ACC112 (cell line): ENCODE data around the gene ITPKB.
A peak's percentile ranks its signal among the peaks of the same experiment; 100 is the strongest.

Source experiments
- H2AFZ ChIP-seq: fragments of 200-600 bp; sonication (generic); one replicate; pipeline ENCODE4 v1.6.0; 2017; ENCODE audit warnings: antibody characterized with exemption, low read length; ENCODE audit not compliant: unreplicated experiment
- H3K27ac ChIP-seq: fragments of 200-600 bp; sonication (generic); 2 replicates; pipeline ENCODE4 v1.5.1; 2014; ENCODE audit warnings: low read depth, mild to moderate bottlenecking, antibody characterized with exemption, low read length, moderate library complexity
- H3K27me3 ChIP-seq: fragments of 200-600 bp; sonication (generic); 2 replicates; pipeline ENCODE4 v1.6.1; 2014; ENCODE audit warnings: mild to moderate bottlenecking, antibody characterized with exemption, low read length, moderate library complexity, mixed read lengths; ENCODE audit not compliant: insufficient read depth
- H3K36me3 ChIP-seq: fragments of 200-600 bp; sonication (generic); 2 replicates; pipeline ENCODE4 v1.6.1; 2016; ENCODE audit warnings: mild to moderate bottlenecking, antibody characterized with exemption, low read length, moderate library complexity, mixed read lengths; ENCODE audit not compliant: insufficient read depth
- H3K4me1 ChIP-seq: fragments of 200-600 bp; sonication (generic); one replicate; pipeline ENCODE4 v1.6.1; 2016; ENCODE audit warnings: low read length, mixed read lengths; ENCODE audit not compliant: insufficient read depth, unreplicated experiment, control insufficient read depth
- H3K4me3 ChIP-seq: fragments of 200-600 bp; sonication (generic); 2 replicates; pipeline ENCODE4 v1.5.1; 2014; ENCODE audit warnings: mild to moderate bottlenecking, low read depth, low read length
- H3K79me2 ChIP-seq: fragments of 200-600 bp; sonication (generic); one replicate; pipeline ENCODE4 v1.6.0; 2016; ENCODE audit warnings: low read length; ENCODE audit not compliant: control insufficient read depth, unreplicated experiment, insufficient read depth

The ITPKB gene

GRCh38 chr1:226662642-226663326, 76.3 kb downstream of the ITPKB start:
- H3K36me3 ChIP-seq, result no peaks in the 10 kb centered on the region
- peak overlapping the region; percentile 32; the same call in 1 of the 2 replicates for H3K4me3 ChIP-seq
- H3K4me1 ChIP-seq, result peaks cover 38% of the 10 kb centered on the region
- H2AFZ ChIP-seq, result no peak overlapping the region
- H3K27me3 ChIP-seq, result no peaks in the 10 kb centered on the region
- no peaks in the 10 kb centered on the region for H3K79me2 ChIP-seq
- H3K27ac ChIP-seq, result peak overlapping the region; percentile 79

GRCh38 chr1:226661965-226662364, 77.1 kb downstream of the ITPKB start:
- peak overlapping the region; percentile 79; the same call in 1 of the 2 replicates for H3K27ac ChIP-seq

GRCh38 chr1:226661271-226661670, 77.8 kb downstream of the ITPKB start:
- Histone ChIP-seq H3K36me3 (no peaks in the 10 kb centered on the region), H3K27me3 (no peaks in the 10 kb centered on the region), H3K4me1 (peaks cover 51% of the 10 kb centered on the region), H3K4me3 (no peak overlapping the region), H2AFZ (no peak overlapping the region), H3K27ac (no peak overlapping the region), H3K79me2 (no peaks in the 10 kb centered on the region)

More at GRCh38 chr1:226661965-226662364, 77.1 kb downstream of the ITPKB start:
- no peaks in the 10 kb centered on the region for H3K79me2 ChIP-seq
- H3K36me3 ChIP-seq, result no peaks in the 10 kb centered on the region
- H3K4me1 ChIP-seq, result peaks cover 44% of the 10 kb centered on the region
- no peak overlapping the region for H2AFZ ChIP-seq
- H3K4me3 ChIP-seq, result no peak overlapping the region
- no peaks in the 10 kb centered on the region for H3K27me3 ChIP-seq

GRCh38 chr1:226660410-226661182, 78.5 kb downstream of the ITPKB start:
- H2AFZ ChIP-seq, result no peak overlapping the region
- H3K4me3 ChIP-seq, result no peak overlapping the region
- peaks cover 56% of the 10 kb centered on the region for H3K4me1 ChIP-seq
- H3K27me3 ChIP-seq, result no peaks in the 10 kb centered on the region
- no peaks in the 10 kb centered on the region for H3K79me2 ChIP-seq
- H3K36me3 ChIP-seq, result no peaks in the 10 kb centered on the region
- H3K27ac ChIP-seq, result no peak overlapping the region

GRCh38 chr1:226659641-226660040, 79.4 kb downstream of the ITPKB start:
- Histone ChIP-seq H3K36me3 (no peaks in the 10 kb centered on the region), H3K79me2 (no peaks in the 10 kb centered on the region), H3K27ac (no peak overlapping the region), H3K4me1 (peaks cover 54% of the 10 kb centered on the region), H3K27me3 (no peaks in the 10 kb centered on the region), H3K4me3 (no peak overlapping the region), H2AFZ (no peak overlapping the region)

- H3K4me1 ChIP-seq, result peaks cover 51% of the 10 kb centered on the region
- no peak overlapping the region for H3K27ac ChIP-seq
- no peak overlapping the region for H2AFZ ChIP-seq
- H3K79me2 ChIP-seq, result no peaks in the 10 kb centered on the region
- H3K36me3 ChIP-seq, result no peaks in the 10 kb centered on the region
- H3K4me3 ChIP-seq, result no peak overlapping the region
- H3K27me3 ChIP-seq, result no peaks in the 10 kb centered on the region
These were observed 79.9 kb downstream of the ITPKB start for GRCh38 chr1:226659136-226659535.

GRCh38 chr1:226658546-226659125, 80.4 kb downstream of the ITPKB start:
- H3K36me3 ChIP-seq, result no peaks in the 10 kb centered on the region
- H3K79me2 ChIP-seq, result no peaks in the 10 kb centered on the region
- no peaks in the 10 kb centered on the region for H3K27me3 ChIP-seq
- no peak overlapping the region for H3K27ac ChIP-seq
- H2AFZ ChIP-seq, result no peak overlapping the region
- H3K4me3 ChIP-seq, result no peak overlapping the region
- H3K4me1 ChIP-seq, result peaks cover 49% of the 10 kb centered on the region

- H3K4me3 ChIP-seq, result no peak overlapping the region
- no peaks in the 10 kb centered on the region for H3K36me3 ChIP-seq
- H2AFZ ChIP-seq, result no peak overlapping the region
- H3K27me3 ChIP-seq, result no peaks in the 10 kb centered on the region
- peaks cover 43% of the 10 kb centered on the region for H3K4me1 ChIP-seq
- no peak overlapping the region for H3K27ac ChIP-seq
- H3K79me2 ChIP-seq, result no peaks in the 10 kb centered on the region
These were observed 81.1 kb downstream of the ITPKB start for GRCh38 chr1:226657895-226658545.

GRCh38 chr1:226656601-226657277, 82.3 kb downstream of the ITPKB start:
- Histone ChIP-seq H3K4me1 (peaks cover 33% of the 10 kb centered on the region), H3K36me3 (no peaks in the 10 kb centered on the region), H3K4me3 (0 out of 2 replicates have a peak overlapping the region, but pooled peaks have one; percentile 18), H3K79me2 (no peaks in the 10 kb centered on the region), H2AFZ (no peak overlapping the region), H3K27me3 (no peaks in the 10 kb centered on the region), H3K27ac (peak overlapping the region; percentile 61; the same call in 1 of the 2 replicates)

- no peaks in the 10 kb centered on the region for H3K36me3 ChIP-seq
- H3K4me3 ChIP-seq, result no peak overlapping the region
- H3K27ac ChIP-seq, result peak overlapping the region; percentile 61; the same call in 1 of the 2 replicates
- no peaks in the 10 kb centered on the region for H3K79me2 ChIP-seq
- peaks cover 27% of the 10 kb centered on the region for H3K4me1 ChIP-seq
- no peak overlapping the region for H2AFZ ChIP-seq
- H3K27me3 ChIP-seq, result no peaks in the 10 kb centered on the region
These were observed 82.9 kb downstream of the ITPKB start for GRCh38 chr1:226656201-226656600.
